Measurements from ENCODE around the gene PPM1L. TPM values are rescaled to one million over a fixed set of nuclear protein-coding genes. Genes with fewer than 3 reads are reported as not detected.

The PPM1L gene
- total and polyA plus RNA-seq, 2 of the 13 experiments (the other 11 are each of a cell fraction or from before 2014, with no cell fraction given) = 0.22 to 1.4 TPM

DNA sequence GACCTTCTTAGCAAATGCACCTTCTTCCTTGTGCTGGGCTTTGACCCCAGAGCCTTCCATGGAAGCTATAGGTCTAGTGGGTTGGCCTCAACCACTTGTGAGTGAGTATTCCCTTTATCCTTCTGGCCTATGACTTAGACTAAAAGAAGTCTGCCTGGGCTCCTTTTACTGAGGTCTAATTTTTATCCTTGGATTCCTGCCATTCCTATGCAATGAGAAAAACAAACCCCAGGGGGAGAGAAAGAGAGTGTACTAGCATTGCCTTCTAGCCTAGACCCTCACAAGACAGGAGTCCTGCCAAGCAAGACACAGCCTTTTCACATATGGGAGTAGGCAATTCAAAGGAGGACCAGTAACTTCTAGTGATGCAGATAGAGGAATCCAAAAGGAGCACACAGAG, 155.4 kb downstream of the PPM1L start:
- TF ChIP-seq PLRG1 (conservative IDR thresholded peaks at IDR 0.05) (no peak), ZNF446 (CRISPR knock-in tag; IDR thresholded peaks at IDR 0.05) (no peak), MED8 (CRISPR knock-in tag; IDR thresholded peaks at IDR 0.05; ENCODE audit: insufficient replicate concordance) (no peak)
- TF ChIP-seq, protein P1, sequence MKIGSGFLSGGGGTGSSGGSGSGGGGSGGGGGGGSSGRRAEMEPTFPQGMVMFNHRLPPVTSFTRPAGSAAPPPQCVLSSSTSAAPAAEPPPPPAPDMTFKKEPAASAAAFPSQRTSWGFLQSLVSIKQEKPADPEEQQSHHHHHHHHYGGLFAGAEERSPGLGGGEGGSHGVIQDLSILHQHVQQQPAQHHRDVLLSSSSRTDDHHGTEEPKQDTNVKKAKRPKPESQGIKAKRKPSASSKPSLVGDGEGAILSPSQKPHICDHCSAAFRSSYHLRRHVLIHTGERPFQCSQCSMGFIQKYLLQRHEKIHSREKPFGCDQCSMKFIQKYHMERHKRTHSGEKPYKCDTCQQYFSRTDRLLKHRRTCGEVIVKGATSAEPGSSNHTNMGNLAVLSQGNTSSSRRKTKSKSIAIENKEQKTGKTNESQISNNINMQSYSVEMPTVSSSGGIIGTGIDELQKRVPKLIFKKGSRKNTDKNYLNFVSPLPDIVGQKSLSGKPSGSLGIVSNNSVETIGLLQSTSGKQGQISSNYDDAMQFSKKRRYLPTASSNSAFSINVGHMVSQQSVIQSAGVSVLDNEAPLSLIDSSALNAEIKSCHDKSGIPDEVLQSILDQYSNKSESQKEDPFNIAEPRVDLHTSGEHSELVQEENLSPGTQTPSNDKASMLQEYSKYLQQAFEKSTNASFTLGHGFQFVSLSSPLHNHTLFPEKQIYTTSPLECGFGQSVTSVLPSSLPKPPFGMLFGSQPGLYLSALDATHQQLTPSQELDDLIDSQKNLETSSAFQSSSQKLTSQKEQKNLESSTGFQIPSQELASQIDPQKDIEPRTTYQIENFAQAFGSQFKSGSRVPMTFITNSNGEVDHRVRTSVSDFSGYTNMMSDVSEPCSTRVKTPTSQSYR (CRISPR knock-in tag; IDR thresholded peaks at IDR 0.05; ENCODE audit: borderline replicate concordance) = no peak
- intact Hi-C loops (cut with micrococcal nuclease; ENCODE audit: unreplicated experiment) = no loop called here
- ChIA-PET POLR2A (no interaction called here), CTCF (ENCODE audit: low intra/inter-chr PET ratio, low total read pairs) (no interaction called here)
- Histone ChIP-seq H3K36me3 (replicated peaks in 1 of 2; ENCODE audit: control insufficient read depth in 1 of 2, insufficient read depth in 2 of 2, low read length in 2 of 2) (no peaks in the 10 kb centered on the region), H3K4me2 (ENCODE audit: low read depth, low read length) (no peak overlapping the region), H2AFZ (ENCODE audit: low read length) (no peak overlapping the region), H3K79me2 (ENCODE audit: insufficient read depth, low read length) (no peaks in the 10 kb centered on the region), H3K9ac (ENCODE audit: insufficient read depth, low read depth, low read length) (no peak overlapping the region), H3K4me1 (ENCODE audit: insufficient read depth, low read length) (no peaks in the 10 kb centered on the region), H4K20me1 (ENCODE audit: insufficient read depth, low read length) (no peaks in the 10 kb centered on the region), H3K27me3 (ENCODE audit: control insufficient read depth in 1 of 2, insufficient read depth in 2 of 2, low read length in 2 of 2) (no peaks in the 10 kb centered on the region), H3K9me3 (ENCODE audit: low read length) (no peaks in the 10 kb centered on the region; the same call in 1 of the 2 replicates), H3K27ac (ENCODE audit: extremely low read length, insufficient read depth, low read length) (no peak overlapping the region), H3K4me3 (replicated peaks in 1 of 3; ENCODE audit: insufficient read depth in 1 of 3, low read depth in 2 of 3, low read length in 3 of 3) (no peak overlapping the region)
- BruUV-seq (replicated peaks) = no TSS peak
- DNase-seq (ENCODE audit: low spot score) (no peak), ATAC-seq (no peak), FAIRE-seq (no peak)
- in situ Hi-C loops (cut with HindIII; ENCODE audit: extremely low pct_ligation_motif_present, low pct_unique_long_range_greater_than_20kb) = no loop called here

GRCh38 chr3:160916472-160916871, 160.4 kb downstream of the PPM1L start:
- TF ChIP-seq SMC3 (IDR thresholded peaks at IDR 0.05; ENCODE audit: low read length) = no peak
- TF ChIP-seq RBFOX2 (IDR thresholded peaks at IDR 0.05; ENCODE audit: low read depth, low read length) = no peak
- TF ChIP-seq ZNF616 (CRISPR knock-in tag; IDR thresholded peaks at IDR 0.05; ENCODE audit: low read depth) = no peak
- no peak for TF ChIP-seq MEIS2 (CRISPR knock-in tag; IDR thresholded peaks at IDR 0.05)
- TF ChIP-seq AKAP8 (CRISPR knock-in tag; IDR thresholded peaks at IDR 0.05) = no peak
- TF ChIP-seq, protein P2, sequence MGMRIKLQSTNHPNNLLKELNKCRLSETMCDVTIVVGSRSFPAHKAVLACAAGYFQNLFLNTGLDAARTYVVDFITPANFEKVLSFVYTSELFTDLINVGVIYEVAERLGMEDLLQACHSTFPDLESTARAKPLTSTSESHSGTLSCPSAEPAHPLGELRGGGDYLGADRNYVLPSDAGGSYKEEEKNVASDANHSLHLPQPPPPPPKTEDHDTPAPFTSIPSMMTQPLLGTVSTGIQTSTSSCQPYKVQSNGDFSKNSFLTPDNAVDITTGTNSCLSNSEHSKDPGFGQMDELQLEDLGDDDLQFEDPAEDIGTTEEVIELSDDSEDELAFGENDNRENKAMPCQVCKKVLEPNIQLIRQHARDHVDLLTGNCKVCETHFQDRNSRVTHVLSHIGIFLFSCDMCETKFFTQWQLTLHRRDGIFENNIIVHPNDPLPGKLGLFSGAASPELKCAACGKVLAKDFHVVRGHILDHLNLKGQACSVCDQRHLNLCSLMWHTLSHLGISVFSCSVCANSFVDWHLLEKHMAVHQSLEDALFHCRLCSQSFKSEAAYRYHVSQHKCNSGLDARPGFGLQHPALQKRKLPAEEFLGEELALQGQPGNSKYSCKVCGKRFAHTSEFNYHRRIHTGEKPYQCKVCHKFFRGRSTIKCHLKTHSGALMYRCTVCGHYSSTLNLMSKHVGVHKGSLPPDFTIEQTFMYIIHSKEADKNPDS (CRISPR knock-in tag; IDR thresholded peaks at IDR 0.05) = no peak
- Histone ChIP-seq H3K36me3 (replicated peaks in 1 of 2; ENCODE audit: control insufficient read depth in 1 of 2, insufficient read depth in 2 of 2, low read length in 2 of 2) (no peaks in the 10 kb centered on the region), H4K20me1 (ENCODE audit: insufficient read depth, low read length) (no peaks in the 10 kb centered on the region), H3K4me1 (ENCODE audit: insufficient read depth, low read length) (no peaks in the 10 kb centered on the region), H3K9ac (ENCODE audit: insufficient read depth, low read depth, low read length) (no peak overlapping the region), H3K4me2 (ENCODE audit: low read depth, low read length) (no peak overlapping the region), H2AFZ (ENCODE audit: low read length) (no peak overlapping the region), H3K27me3 (ENCODE audit: control insufficient read depth in 1 of 2, insufficient read depth in 2 of 2, low read length in 2 of 2) (no peaks in the 10 kb centered on the region), H3K4me3 (replicated peaks in 1 of 3; ENCODE audit: insufficient read depth in 1 of 3, low read depth in 2 of 3, low read length in 3 of 3) (no peak overlapping the region), H3K9me3 (ENCODE audit: low read length) (no peaks in the 10 kb centered on the region), H3K79me2 (ENCODE audit: insufficient read depth, low read length) (no peaks in the 10 kb centered on the region), H3K27ac (ENCODE audit: extremely low read length, insufficient read depth, low read length) (no peak overlapping the region)
- ChIA-PET POLR2A (no interaction called here), CTCF (ENCODE audit: low intra/inter-chr PET ratio, low total read pairs) (no interaction called here)
- no TSS peak for BruUV-seq (replicated peaks)
- FAIRE-seq = no peak
- intact Hi-C loops (cut with micrococcal nuclease; ENCODE audit: unreplicated experiment) (no loop called here), in situ Hi-C loops (cut with HindIII; ENCODE audit: extremely low pct_ligation_motif_present, low pct_unique_long_range_greater_than_20kb) (no loop called here)
- DNase-seq (ENCODE audit: low spot score) = no peak
- ATAC-seq = no peak
- 61% methylated on average over 3 of the region's 3 CpGs for WGBS (ENCODE audit: low lambda C conversion rate)

Measured in HepG2 (cell line).